Bladder microvascular endothelial cell (primary cell): ENCODE results near the gene PARP16. TPM values are rescaled to one million over a fixed set of nuclear protein-coding genes. Genes with fewer than 3 reads are reported as not detected.

ENCODE experiments used
- total RNA-seq: library from RNA; depleted of rRNA; stranded (reverse); fragments of >200 nt; gene quantifications from 2 replicates; pipeline ENCODE4 v1.2.3, GENCODE V29; 2014

Gene PARP16, protein sequence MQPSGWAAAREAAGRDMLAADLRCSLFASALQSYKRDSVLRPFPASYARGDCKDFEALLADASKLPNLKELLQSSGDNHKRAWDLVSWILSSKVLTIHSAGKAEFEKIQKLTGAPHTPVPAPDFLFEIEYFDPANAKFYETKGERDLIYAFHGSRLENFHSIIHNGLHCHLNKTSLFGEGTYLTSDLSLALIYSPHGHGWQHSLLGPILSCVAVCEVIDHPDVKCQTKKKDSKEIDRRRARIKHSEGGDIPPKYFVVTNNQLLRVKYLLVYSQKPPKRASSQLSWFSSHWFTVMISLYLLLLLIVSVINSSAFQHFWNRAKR
- 0.97 and 3.0 TPM in 2 replicates for total RNA-seq

GRCh38 chr15:65286704-65287519 lies at the start of gene PARP16:
Gene PARP16 (minus strand): TSS chr15:65286883. CDS start chr15:65286426, 457 bp downstream.

DNA sequence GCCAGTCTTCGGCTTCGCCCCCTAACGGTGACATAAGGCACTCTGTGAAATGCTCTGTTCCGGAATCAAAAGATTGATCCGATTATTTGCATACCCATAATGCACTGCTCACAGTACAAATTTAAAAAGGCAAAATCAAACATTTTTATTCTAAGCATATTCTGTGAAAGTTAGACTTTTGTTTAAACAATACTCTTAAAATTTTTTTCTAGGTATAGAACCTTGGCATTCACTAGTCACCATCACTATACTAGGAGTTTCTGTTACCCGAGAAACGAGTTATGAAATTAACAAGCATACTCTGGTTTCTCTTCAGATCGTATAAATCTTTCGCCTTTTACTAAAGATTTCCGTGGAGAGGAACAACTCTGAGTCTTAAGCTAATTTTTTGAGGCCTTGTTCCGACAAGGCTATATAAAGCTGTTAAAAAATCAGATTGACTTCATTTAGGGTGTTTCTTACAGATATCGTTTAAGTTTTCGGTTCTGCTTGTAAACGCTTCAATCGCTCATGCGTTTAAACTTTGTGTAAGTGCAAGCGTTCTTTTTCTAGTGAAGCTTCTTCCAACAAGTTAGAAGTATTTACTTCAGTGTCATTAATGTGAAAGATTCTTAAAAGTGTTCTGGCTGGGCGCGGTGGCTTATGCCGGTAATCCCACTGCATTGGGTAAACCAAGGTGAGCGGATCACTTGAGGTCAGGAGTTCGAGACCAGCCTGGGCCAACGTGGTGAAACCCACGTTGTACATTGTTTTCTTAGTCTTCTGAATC lies 17.9 kb upstream of the PARP16 start, which contains the start of gene RNU5B-1:
Gene RNU5B-1, plus strand, starts transcription at position 297 of the 769 bp plus-strand sequence.

GRCh38 chr15:65210770-65211481 lies 75.8 kb downstream of the PARP16 start, which contains the start of gene CILP:
Gene CILP (minus strand): TSS chr15:65211473. CDS start chr15:65209755, 1,718 bp downstream.

Other genes with a start within 250 kb of the PARP16 start
- not detected in 2 replicates for gene SLC51B, start 241.5 kb downstream of the PARP16 start, total RNA-seq
- 0.16 TPM in 1 of 2 replicates, not detected in the other for gene RASL12, start 218.9 kb downstream of the PARP16 start, total RNA-seq
- under 0.01 TPM in 1 of 2 replicates, not detected in the other for gene KBTBD13, start 210.1 kb downstream of the PARP16 start, total RNA-seq
- 0.65 and 3.7 TPM in 2 replicates for gene UBAP1L, start 171.7 kb downstream of the PARP16 start, total RNA-seq
- gene PDCD7, start 153.1 kb downstream of the PARP16 start, total RNA-seq: 8.3 and 14.2 TPM in 2 replicates
- 32.1 and 66.0 TPM in 2 replicates for gene CLPX, start 101.5 kb downstream of the PARP16 start, total RNA-seq
- gene CILP, start 75.4 kb downstream of the PARP16 start, total RNA-seq: not detected in 2 replicates
- gene RNU5A-1, start 9.2 kb upstream of the PARP16 start, total RNA-seq: not detected in 2 replicates
- not detected in 2 replicates for gene RNU5B-1, start 17.8 kb upstream of the PARP16 start, total RNA-seq
- not detected in 2 replicates for gene IGDCC3, start 91.1 kb upstream of the PARP16 start, total RNA-seq
- under 0.01 and 0.13 TPM in 2 replicates for gene IGDCC4, start 136.1 kb upstream of the PARP16 start, total RNA-seq
- 34.0 and 61.2 TPM in 2 replicates for gene DPP8, start 230.8 kb upstream of the PARP16 start, total RNA-seq
- gene HACD3, start 243.6 kb upstream of the PARP16 start, total RNA-seq: 42.9 and 110 TPM in 2 replicates